SK-N-SH (cell line): ENCODE measurements around the gene SCAPER. TPM values are rescaled to one million over a fixed set of nuclear protein-coding genes. Genes with fewer than 3 reads are reported as not detected.

Source experiments
- CTCF ChIA-PET: fragments of 300-600, 350-600 bp; formaldehyde crosslinking; extraction: SDS; loops from one replicate; lab custom pipeline; 2021; lab: Yijun Ruan, JAX
- POLR2A ChIA-PET: fragments of 350-600 bp; sonication (Branson Sonifier 250); formaldehyde crosslinking; extraction: SDS; loops from one replicate; lab custom pipeline; 2020; ENCODE audit warnings: antibody characterized with exemption, inconsistent platforms; lab: Yijun Ruan, JAX
- DNase-seq: peaks from one replicate; pipeline ENCODE4 v3.0.0; 2012
- H2AFZ ChIP-seq: fragments of 200-600 bp; sonication (generic); 2 replicates; pipeline ENCODE4 v1.8.1; 2016; ENCODE audit warnings: antibody characterized with exemption, mild to moderate bottlenecking, low read depth
- H3F3A ChIP-seq: fragments of 200-600 bp; sonication (generic); replicated peaks from 2 replicates; pipeline ENCODE3; 2016; ENCODE audit warnings: antibody characterized with exemption, mild to moderate bottlenecking; ENCODE audit not compliant: insufficient read depth
- H3K27ac ChIP-seq, 2 experiments: fragments of 200-500 bp in 1 of 2; fragments of 200-600 bp in 1 of 2; sonication (Bioruptor generic) in 1 of 2; sonication (generic), shearing (Covaris generic) in 1 of 2; 2 replicates each; pipeline versions ENCODE4 v1.5.1 to v1.6.1; 2014 to 2016; ENCODE audit warnings: low read depth in 2 of 2, inconsistent platforms in 1 of 2, low read length in 1 of 2, mild to moderate bottlenecking in 1 of 2, mixed read lengths in 1 of 2
- H3K27me3 ChIP-seq: fragments of 200-600 bp; sonication (generic), shearing (Covaris generic); 2 replicates; pipeline ENCODE4 v1.6.1; 2016; ENCODE audit warnings: mixed run types; ENCODE audit not compliant: insufficient read depth
- H3K36me3 ChIP-seq, 2 experiments: fragments of 200-500 bp in 1 of 2; fragments of 200-600 bp in 1 of 2; sonication (Bioruptor generic) in 1 of 2; sonication (generic) in 1 of 2; replicated peaks in 1 of 2; 2 replicates each; pipeline versions ENCODE3 to v1.5.1; 2014 to 2016; ENCODE audit warnings: low read length in 1 of 2, mild to moderate bottlenecking in 1 of 2; ENCODE audit not compliant: insufficient read depth in 2 of 2, control insufficient read depth in 1 of 2
- H3K4me1 ChIP-seq, 2 experiments: fragments of 200-500 bp in 1 of 2; fragments of 200-600 bp in 1 of 2; sonication (Bioruptor generic) in 1 of 2; sonication (generic), shearing (Covaris generic) in 1 of 2; 2 replicates each; pipeline versions ENCODE4 v1.5.1 to v1.6.1; 2014 to 2016; ENCODE audit warnings: low read depth in 1 of 2, low read length in 1 of 2, mixed run types in 1 of 2; ENCODE audit not compliant: insufficient read depth in 2 of 2, control insufficient read depth in 1 of 2
- H3K4me2 ChIP-seq: fragments of 200-600 bp; sonication (generic), shearing (Covaris generic); 2 replicates; pipeline ENCODE4 v1.6.1; 2017; ENCODE audit warnings: mixed run types
- H3K4me3 ChIP-seq, 2 experiments: fragments of 200-500 bp in 1 of 2; fragments of 200-600 bp in 1 of 2; sonication (Bioruptor generic) in 1 of 2; sonication (generic), shearing (Covaris generic) in 1 of 2; 2 replicates each; pipeline versions ENCODE4 v1.5.1 to v1.8.1; 2014 to 2016; ENCODE audit warnings: low read depth in 2 of 2, inconsistent platforms in 1 of 2, low read length in 1 of 2, mild to moderate bottlenecking in 1 of 2, mixed read lengths in 1 of 2, moderate library complexity in 1 of 2
- H3K79me2 ChIP-seq: fragments of 200-600 bp; sonication (generic); 2 replicates; pipeline ENCODE4 v1.8.1; 2017; ENCODE audit warnings: mild to moderate bottlenecking; ENCODE audit not compliant: insufficient read depth
- H3K9ac ChIP-seq: fragments of 200-600 bp; sonication (generic); 2 replicates; pipeline ENCODE4 v1.6.1; 2017; ENCODE audit warnings: mixed run types
- H3K9me2 ChIP-seq: fragments of 200-600 bp; sonication (generic); 2 replicates; pipeline ENCODE4 v1.6.1; 2017; ENCODE audit warnings: mixed run types
- H3K9me3 ChIP-seq: fragments of 200-600 bp; sonication (generic); 2 replicates; pipeline ENCODE4 v1.6.1; 2017; ENCODE audit warnings: mixed run types, mild to moderate bottlenecking, moderate library complexity
- H4K20me1 ChIP-seq: fragments of 200-600 bp; sonication (generic); 2 replicates; pipeline ENCODE4 v1.6.1; 2017; ENCODE audit warnings: mild to moderate bottlenecking, mixed run types; ENCODE audit not compliant: insufficient read depth
- CHD2 ChIP-seq: fragments of 150-350 bp; IDR thresholded peaks from 2 replicates; pipeline ENCODE4 v1.6.1; 2018; ENCODE audit warnings: low read length; ENCODE audit not compliant: partially characterized antibody
- CTCF ChIP-seq: fragments of 200-600 bp; sonication (generic); IDR thresholded peaks from 2 replicates; pipeline ENCODE4 v1.6.1; 2017; ENCODE audit warnings: antibody characterized with exemption, mild to moderate bottlenecking, moderate library complexity
- ELF1 ChIP-seq: IDR thresholded peaks from 2 replicates; pipeline ENCODE4 v1.4.0; 2012
- EP300 ChIP-seq, 2 experiments: IDR thresholded peaks; 2 replicates each; pipeline versions ENCODE4 v1.4.0 to v1.6.1; 2012; ENCODE audit warnings: borderline replicate concordance in 1 of 2, low read depth in 1 of 2, low read length in 1 of 2
- FOSL2 ChIP-seq: IDR thresholded peaks from 2 replicates; pipeline ENCODE4 v1.4.0; 2012; ENCODE audit warnings: low read depth, mild to moderate bottlenecking, moderate library complexity, borderline replicate concordance
- FOXM1 ChIP-seq: IDR thresholded peaks from 2 replicates; pipeline ENCODE4 v1.4.0; 2012; ENCODE audit warnings: low read depth, mild to moderate bottlenecking
- IRF3 ChIP-seq: fragments of 150-350 bp; IDR thresholded peaks from 2 replicates; pipeline ENCODE4 v1.6.1; 2016; ENCODE audit warnings: mild to moderate bottlenecking, low read depth, low read length
- MXI1 ChIP-seq: IDR thresholded peaks from 2 replicates; pipeline ENCODE4 v1.6.1; 2012; ENCODE audit warnings: mild to moderate bottlenecking, low read depth, low read length, improper control_type of control experiment
- PBX3 ChIP-seq: IDR thresholded peaks from 2 replicates; pipeline ENCODE4; 2012
- POLR2AphosphoS5 ChIP-seq: IDR thresholded peaks from 2 replicates; pipeline ENCODE4 v1.6.1; 2012; ENCODE audit warnings: low read depth, low read length
- RAD21 ChIP-seq: IDR thresholded peaks from 2 replicates; pipeline ENCODE4 v1.6.1; 2012; ENCODE audit warnings: mild to moderate bottlenecking, low read length
- RCOR1 ChIP-seq: fragments of 150-350 bp; IDR thresholded peaks from 2 replicates; pipeline ENCODE4 v1.6.1; 2017; ENCODE audit warnings: antibody characterized with exemption, low read length
- REST ChIP-seq: IDR thresholded peaks from 2 replicates; pipeline ENCODE4 v1.6.1; 2012; ENCODE audit warnings: mild to moderate bottlenecking, low read depth, low read length, moderate library complexity
- RXRA ChIP-seq: IDR thresholded peaks from 2 replicates; pipeline ENCODE4 v1.4.0; 2012; ENCODE audit warnings: low read depth, mild to moderate bottlenecking, borderline replicate concordance
- SIN3A ChIP-seq: IDR thresholded peaks from 2 replicates; pipeline ENCODE4 v1.6.1; 2012; ENCODE audit warnings: low read depth, mild to moderate bottlenecking, low read length, moderate library complexity, borderline replicate concordance
- TCF12 ChIP-seq: IDR thresholded peaks from 2 replicates; pipeline ENCODE4 v1.4.0; 2012
- TEAD4 ChIP-seq: IDR thresholded peaks from 2 replicates; pipeline ENCODE4 v1.4.0; 2012; ENCODE audit warnings: mild to moderate bottlenecking, borderline replicate concordance; ENCODE audit not compliant: insufficient read depth
- YY1 ChIP-seq: IDR thresholded peaks from 2 replicates; pipeline ENCODE4 v1.4.0; 2012; ENCODE audit warnings: low read depth, mild to moderate bottlenecking
- WGBS: methylation state at CpG from one replicate; pipeline ENCODE4 v1.1.6; 2017; ENCODE audit warnings: low lambda C conversion rate; 5-methylcytosine and 5-hydroxymethylcytosine counted together
- polyA plus RNA-seq, 3 experiments: library from polyadenylated mRNA; depleted of rRNA; stranded (reverse); fragments of >200 nt; gene quantifications; 2 replicates each; pipeline ENCODE4 v1.2.3, GENCODE V29; 2012

Gene SCAPER
- polyA plus RNA-seq, 1 of the 3 experiments (the other 2 are of a cell fraction), result 1.8 TPM

GRCh38 chr15:76328958-76329357 lies 576.2 kb downstream of the SCAPER start:
- CTCF ChIA-PET, result interaction anchor here (1.0 to 2.8 kb wide), 7 partner anchors 11 to 142 kb away, joined by 3 to 18 read pairs (median 6); no protein-coding TSS in a partner anchor
- Histone ChIP-seq H2AFZ (no peak overlapping the region), H4K20me1 (no peaks in the 10 kb centered on the region), H3K27ac (no peak overlapping the region), H3K9me2 (no peaks in the 10 kb centered on the region), H3K36me3 (no peaks in the 10 kb centered on the region), H3K9ac (no peak overlapping the region), H3F3A (peaks cover 5% of the 10 kb centered on the region), H3K4me3 (no peak overlapping the region), H3K9me3 (no peaks in the 10 kb centered on the region), H3K4me1 (peaks cover 0 to 2% of the 10 kb centered on the region in 2 experiments; a peak in 1 of 4 replicates), H3K4me2 (no peak overlapping the region), H3K27me3 (no peaks in the 10 kb centered on the region), H3K79me2 (no peaks in the 10 kb centered on the region)
- WGBS, result 46% methylated on average over 4 of the region's 4 CpGs
- TF ChIP-seq MXI1, result no peak
- peak; percentile 21; the same call in 1 of the 2 replicates for TF ChIP-seq FOSL2
- DNase-seq, result no peak
- POLR2A ChIA-PET, result no interaction called here

GRCh38 chr15:76328106-76328696 lies 576.9 kb downstream of the SCAPER start:
- POLR2A ChIA-PET, result no interaction called here
- Histone ChIP-seq H3K27ac (no peak overlapping the region), H3K9me2 (no peaks in the 10 kb centered on the region), H3K9me3 (no peaks in the 10 kb centered on the region), H3K79me2 (no peaks in the 10 kb centered on the region), H3K4me1 (no peaks in the 10 kb centered on the region), H3K9ac (no peak overlapping the region), H2AFZ (no peak overlapping the region), H3K27me3 (no peaks in the 10 kb centered on the region), H3K4me2 (no peak overlapping the region), H4K20me1 (no peaks in the 10 kb centered on the region), H3K4me3 (no peak overlapping the region), H3F3A (peaks cover 5% of the 10 kb centered on the region), H3K36me3 (no peaks in the 10 kb centered on the region)
- no peak for DNase-seq
- 78% methylated on average over 8 of the region's 8 CpGs for WGBS
- TF ChIP-seq TCF12 (no peak), SIN3A (no peak), FOXM1 (no peak), POLR2AphosphoS5 (no peak), YY1 (no peak), RAD21 (no peak), RXRA (no peak), RCOR1 (no peak), CTCF (no peak), PBX3 (no peak), IRF3 (no peak), FOSL2 (no peak), EP300 (IDR thresholded peaks at IDR 0.05; ENCODE audit: borderline replicate concordance in 1 of 2, low read depth in 1 of 2, low read length in 1 of 2) (no peak), CHD2 (no peak), REST (no peak), ELF1 (no peak), TEAD4 (no peak)
- CTCF ChIA-PET, result interaction anchor here (1.3 kb wide), 1 partner anchor 92 kb away, joined by 4 read pairs; no protein-coding TSS in a partner anchor
